Choroid plexus epithelial cell (primary cell): Measurements from ENCODE around the gene AFF4.

ENCODE experiments used
- DNase-seq: peaks from one replicate; pipeline ENCODE4 v3.0.0-alpha.2; 2010; ENCODE audit warnings: low read depth
- H3K4me3 ChIP-seq: 2 replicates; pipeline ENCODE4 v1.5.1; 2011; ENCODE audit warnings: low read depth, mild to moderate bottlenecking, control low read depth, low read length, moderate library complexity
- TF ChIP-seq, protein P1 (sequence below): conservative IDR thresholded peaks from 2 replicates; pipeline ENCODE4 v1.5.1; 2011; ENCODE audit warnings: low read depth, mild to moderate bottlenecking, control low read depth, inconsistent platforms, low read length, moderate library complexity

The AFF4 gene

DNA sequence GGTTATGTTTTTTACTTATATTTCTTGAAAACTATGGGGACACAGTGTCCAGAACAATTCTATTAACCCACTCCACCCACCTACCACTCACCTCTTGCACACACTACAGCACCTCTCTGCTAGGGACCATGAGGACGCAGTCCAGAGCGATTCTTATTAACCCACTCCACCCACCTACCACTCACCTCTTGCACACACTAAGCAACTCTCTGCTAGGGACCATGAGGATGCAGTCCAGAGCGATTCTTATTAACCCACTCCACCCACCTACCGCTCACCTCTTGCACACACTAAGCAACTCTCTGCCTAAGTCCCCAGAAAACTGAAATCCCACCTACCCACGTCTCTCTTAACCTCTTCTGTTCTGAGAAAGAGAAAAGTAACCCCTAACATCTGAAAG lies 130.8 kb downstream of the AFF4 start:
- H3K4me3 ChIP-seq: no peak overlapping the region
- no peak for DNase-seq
- TF ChIP-seq, protein P1, sequence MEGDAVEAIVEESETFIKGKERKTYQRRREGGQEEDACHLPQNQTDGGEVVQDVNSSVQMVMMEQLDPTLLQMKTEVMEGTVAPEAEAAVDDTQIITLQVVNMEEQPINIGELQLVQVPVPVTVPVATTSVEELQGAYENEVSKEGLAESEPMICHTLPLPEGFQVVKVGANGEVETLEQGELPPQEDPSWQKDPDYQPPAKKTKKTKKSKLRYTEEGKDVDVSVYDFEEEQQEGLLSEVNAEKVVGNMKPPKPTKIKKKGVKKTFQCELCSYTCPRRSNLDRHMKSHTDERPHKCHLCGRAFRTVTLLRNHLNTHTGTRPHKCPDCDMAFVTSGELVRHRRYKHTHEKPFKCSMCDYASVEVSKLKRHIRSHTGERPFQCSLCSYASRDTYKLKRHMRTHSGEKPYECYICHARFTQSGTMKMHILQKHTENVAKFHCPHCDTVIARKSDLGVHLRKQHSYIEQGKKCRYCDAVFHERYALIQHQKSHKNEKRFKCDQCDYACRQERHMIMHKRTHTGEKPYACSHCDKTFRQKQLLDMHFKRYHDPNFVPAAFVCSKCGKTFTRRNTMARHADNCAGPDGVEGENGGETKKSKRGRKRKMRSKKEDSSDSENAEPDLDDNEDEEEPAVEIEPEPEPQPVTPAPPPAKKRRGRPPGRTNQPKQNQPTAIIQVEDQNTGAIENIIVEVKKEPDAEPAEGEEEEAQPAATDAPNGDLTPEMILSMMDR: no peak

GRCh38 chr5:132831095-132831860 lies 132.2 kb downstream of the AFF4 start:
- peak overlapping the region; percentile 70 for H3K4me3 ChIP-seq
- DNase-seq: no peak
- TF ChIP-seq, protein P1: no peak

DNA sequence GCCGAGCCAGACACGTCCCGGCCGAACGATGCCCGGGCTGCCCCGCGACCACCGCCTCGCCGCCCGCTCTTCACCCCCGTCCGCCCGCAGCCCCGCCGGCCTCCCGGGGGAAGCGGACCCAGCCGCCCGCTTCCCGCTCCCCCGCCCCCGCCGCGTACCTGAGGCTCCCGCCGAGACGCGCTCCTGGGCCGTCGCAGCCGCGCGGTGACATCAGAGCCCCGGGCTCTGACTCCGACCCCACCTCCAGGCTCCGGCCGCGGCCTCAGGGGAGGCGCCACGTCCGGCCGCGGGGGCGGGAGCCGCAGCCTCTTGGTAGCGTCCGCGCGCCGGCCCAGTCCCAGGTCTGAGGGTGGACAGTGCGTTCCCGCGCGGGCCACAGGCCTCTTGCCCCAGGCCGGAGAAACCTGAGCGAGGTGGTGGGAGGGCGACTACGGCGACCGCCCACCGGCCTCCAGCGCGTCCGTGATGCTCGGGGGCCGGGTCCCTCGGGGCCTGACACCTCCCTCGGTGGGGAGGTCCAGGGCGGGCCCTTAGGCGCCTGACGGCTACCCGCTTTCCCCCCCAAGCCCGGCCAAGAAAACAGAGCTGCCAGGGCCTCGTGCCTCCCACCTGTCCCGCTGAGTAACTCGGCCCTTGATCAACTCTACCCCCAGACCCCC lies 132.9 kb downstream of the AFF4 start, which contains the start of gene SHROOM1:
Gene SHROOM1 (minus strand): TSS at position 212 of the 659 bp plus-strand sequence. CDS start 4,507 bp downstream, outside the sequence.
- H3K4me3 ChIP-seq: peak within 1 kb of the TSS; percentile 70
- TF ChIP-seq, protein P1: no peak
- DNase-seq: peak; percentile 26

DNA sequence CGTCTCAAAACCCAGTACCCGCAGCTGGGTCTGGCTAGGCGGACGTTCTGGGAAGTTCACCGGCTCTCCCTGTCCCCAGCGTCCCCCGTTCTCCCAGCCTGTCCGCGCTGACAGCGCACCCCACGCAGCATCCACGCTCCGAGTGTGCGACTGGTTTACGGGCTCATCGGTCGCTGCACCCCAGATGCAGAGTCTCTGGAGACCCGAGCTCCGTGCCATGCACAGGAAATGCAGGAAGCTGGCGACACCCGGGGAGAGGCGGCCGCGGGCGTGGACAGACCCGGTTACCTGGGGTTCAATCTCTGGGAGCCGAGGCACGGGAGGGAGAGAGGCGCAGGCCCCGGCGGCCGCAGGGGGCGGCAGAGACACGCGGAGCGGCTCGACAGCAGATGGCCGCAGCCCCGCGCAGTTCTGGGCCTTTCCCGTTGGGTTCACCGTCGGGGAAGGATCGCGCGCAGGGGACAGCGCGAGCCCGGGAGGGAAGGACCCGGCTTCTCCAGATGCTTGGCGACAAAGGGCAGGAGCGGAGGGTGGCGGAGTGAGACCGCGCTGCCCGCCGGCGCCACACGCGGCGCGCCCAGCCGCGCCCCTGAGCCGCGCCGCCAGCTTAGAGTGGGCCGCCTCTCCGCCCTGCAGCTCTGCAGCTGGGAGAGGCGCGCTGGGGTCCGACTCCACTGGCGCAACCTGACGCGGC lies 133.5 kb downstream of the AFF4 start:
- DNase-seq: peak; percentile 72
- TF ChIP-seq, protein P1: peak; percentile 75
- peak overlapping the region; percentile 70 for H3K4me3 ChIP-seq

GRCh38 chr5:132828846-132829494 lies 134.5 kb downstream of the AFF4 start:
- H3K4me3 ChIP-seq: peak overlapping the region; percentile 70
- TF ChIP-seq, protein P1: no peak
- DNase-seq: no peak

- no peak for DNase-seq
- no peak overlapping the region for H3K4me3 ChIP-seq
- TF ChIP-seq, protein P1: no peak
Measured at GRCh38 chr5:132827943-132828673, 135.3 kb downstream of the AFF4 start.
